ENCODE results near the gene ZNF432. TPM values are rescaled to one million over a fixed set of nuclear protein-coding genes. Genes with fewer than 3 reads are reported as not detected.

Gene ZNF432
- total and polyA plus RNA-seq, 2 of the 13 experiments (the other 11 are each of a cell fraction or from before 2014, with no cell fraction given): 4.1 to 8.7 TPM

GRCh38 chr19:51986309-51987291 is 62.0 kb downstream of the ZNF432 start, which contains the start of gene ZNF350 (continued):
- TF ChIP-seq KAT7 (CRISPR knock-in tag; IDR thresholded peaks at IDR 0.05; ENCODE audit: borderline replicate concordance) (no peak; the same call in 1 of the 2 replicates), MED13 (CRISPR knock-in tag; IDR thresholded peaks at IDR 0.05) (peak; percentile 50; the same call in 1 of the 2 replicates), CC2D1A (CRISPR knock-in tag; IDR thresholded peaks at IDR 0.05) (no peak), ZNF788 (CRISPR knock-in tag; IDR thresholded peaks at IDR 0.05; ENCODE audit: borderline replicate concordance) (peak; percentile 72; the same call in 1 of the 2 replicates), POGZ (CRISPR knock-in tag; IDR thresholded peaks at IDR 0.05) (peak; percentile 88), PHF21A (CRISPR knock-in tag; IDR thresholded peaks at IDR 0.05) (peak; percentile 37; the same call in 1 of the 2 replicates), ZNF768 (CRISPR knock-in tag; IDR thresholded peaks at IDR 0.05) (no peak), ZBTB33 (CRISPR knock-in tag; IDR thresholded peaks at IDR 0.05) (peak; percentile 43), HNRNPUL1 (IDR thresholded peaks at IDR 0.05; ENCODE audit: low read depth, low read length) (no peak), SSRP1 (CRISPR knock-in tag; IDR thresholded peaks at IDR 0.05) (0 out of 2 replicates have a peak, but pooled peaks have one; percentile 46), ZNF431 (CRISPR knock-in tag; IDR thresholded peaks at IDR 0.05; ENCODE audit: borderline replicate concordance, low read depth) (no peak), ZNF337 (CRISPR knock-in tag; IDR thresholded peaks at IDR 0.05; ENCODE audit: borderline replicate concordance, low read depth) (no peak), CHCHD3 (CRISPR knock-in tag; IDR thresholded peaks at IDR 0.05) (no peak), TCF12 (IDR thresholded peaks at IDR 0.05) (no peak), TCF12 (CRISPR knock-in tag; IDR thresholded peaks at IDR 0.05) (no peak), NR2F6 (IDR thresholded peaks at IDR 0.05) (no peak), NR2F6 (CRISPR knock-in tag; IDR thresholded peaks at IDR 0.05) (no peak), ZNF33B (CRISPR knock-in tag; IDR thresholded peaks at IDR 0.05) (no peak), SCMH1 (CRISPR knock-in tag; IDR thresholded peaks at IDR 0.05; ENCODE audit: borderline replicate concordance) (no peak), ZBTB3 (CRISPR knock-in tag; IDR thresholded peaks at IDR 0.05; ENCODE audit: borderline replicate concordance, low read depth) (no peak), ZMYM2 (CRISPR knock-in tag; IDR thresholded peaks at IDR 0.05) (no peak), ZNF564 (CRISPR knock-in tag; IDR thresholded peaks at IDR 0.05) (no peak), FOXK1 (CRISPR knock-in tag; IDR thresholded peaks at IDR 0.05; ENCODE audit: borderline replicate concordance, low read depth) (peak; percentile 98), MTF2 (CRISPR knock-in tag; IDR thresholded peaks at IDR 0.05; ENCODE audit: borderline replicate concordance) (no peak), ZBTB20 (CRISPR knock-in tag; IDR thresholded peaks at IDR 0.05; ENCODE audit: borderline replicate concordance, low read depth) (no peak), ZSCAN30 (CRISPR knock-in tag; IDR thresholded peaks at IDR 0.05) (no peak), ZNF652 (CRISPR knock-in tag; IDR thresholded peaks at IDR 0.05; ENCODE audit: borderline replicate concordance, low read depth) (no peak; the same call in 1 of the 2 replicates), SRSF9 (IDR thresholded peaks at IDR 0.05; ENCODE audit: borderline replicate concordance, insufficient read depth, low read depth, low read length, poor library complexity, severe bottlenecking) (no peak), ISL2 (CRISPR knock-in tag; IDR thresholded peaks at IDR 0.05) (0 out of 2 replicates have a peak, but pooled peaks have one; percentile 28)
